HepG2 (cell line): ENCODE results near the gene BLCAP. TPM values are rescaled to one million over a fixed set of nuclear protein-coding genes. Genes with fewer than 3 reads are reported as not detected.

Experiments
- HCFC1 ChIP-seq: fragments of 150-350 bp; IDR thresholded peaks from 2 replicates; pipeline ENCODE4 v1.6.1; 2014; ENCODE audit warnings: low read depth, low read length
- HNRNPLL ChIP-seq: fragments of 200-400 bp; formaldehyde crosslinking; IDR thresholded peaks from 2 replicates; pipeline ENCODE4 v1.6.1; 2017; ENCODE audit warnings: mild to moderate bottlenecking, low read depth, low read length; ENCODE audit not compliant: poor library complexity, severe bottlenecking
- KLF16 ChIP-seq, 2 experiments: sonication (generic) in 1 of 2; formaldehyde crosslinking in 1 of 2; IDR thresholded peaks; 2 replicates each; pipeline versions ENCODE4 v1.6.1 to v1.8.0; 2016 to 2023; ENCODE audit warnings: missing genetic modification reagents in 2 of 2, missing compliant biosample characterization in 1 of 2
- MED8 ChIP-seq: sonication (generic); formaldehyde crosslinking; IDR thresholded peaks from 2 replicates; pipeline ENCODE4 v1.8.1; 2023; ENCODE audit warnings: mild to moderate bottlenecking, missing genetic modification reagents; ENCODE audit not compliant: insufficient replicate concordance
- NFYB ChIP-seq: sonication (generic); formaldehyde crosslinking; IDR thresholded peaks from 2 replicates; pipeline ENCODE4 v1.4.0; 2020; ENCODE audit warnings: missing genetic modification reagents
- POGK ChIP-seq: sonication (generic); formaldehyde crosslinking; conservative IDR thresholded peaks from 2 replicates; pipeline ENCODE4 v1.8.0; 2022; ENCODE audit warnings: mild to moderate bottlenecking, moderate library complexity, missing genetic modification reagents
- POLR2AphosphoS5 ChIP-seq: IDR thresholded peaks from 2 replicates; pipeline ENCODE4 v1.6.1; 2012; ENCODE audit warnings: low read depth, low read length
- SSRP1 ChIP-seq: IDR thresholded peaks from 2 replicates; pipeline ENCODE4 v1.6.1; 2016; ENCODE audit warnings: control low read depth
- THYN1 ChIP-seq: sonication (generic); formaldehyde crosslinking; IDR thresholded peaks from 2 replicates; pipeline ENCODE4 v1.8.1; 2023; ENCODE audit warnings: low read depth, mild to moderate bottlenecking, moderate library complexity, missing genetic modification reagents, borderline replicate concordance
- TRIM24 ChIP-seq: sonication (generic); formaldehyde crosslinking; IDR thresholded peaks from 2 replicates; pipeline ENCODE4 v1.8.0; 2022; ENCODE audit warnings: mild to moderate bottlenecking, missing genetic modification reagents
- ZNF224 ChIP-seq: sonication (generic); formaldehyde crosslinking; IDR thresholded peaks from 2 replicates; pipeline ENCODE4 v1.5.0; 2020; ENCODE audit warnings: mild to moderate bottlenecking, missing genetic modification reagents
- ZNF225 ChIP-seq: sonication (generic); formaldehyde crosslinking; IDR thresholded peaks from 2 replicates; pipeline ENCODE4 v1.4.0; 2020; ENCODE audit warnings: mild to moderate bottlenecking, missing genetic modification reagents
- ZNF234 ChIP-seq: sonication (generic); formaldehyde crosslinking; conservative IDR thresholded peaks from 2 replicates; pipeline ENCODE4 v1.5.1; 2020; ENCODE audit warnings: mild to moderate bottlenecking, missing genetic modification reagents
- ZNF331 ChIP-seq: sonication (generic); formaldehyde crosslinking; IDR thresholded peaks from 2 replicates; pipeline ENCODE4 v1.4.0; 2020; ENCODE audit warnings: missing genetic modification reagents
- ZNF354B ChIP-seq: sonication (generic); formaldehyde crosslinking; IDR thresholded peaks from 2 replicates; pipeline ENCODE4 v1.8.0; 2022; ENCODE audit warnings: mild to moderate bottlenecking, missing genetic modification reagents
- ZNF543 ChIP-seq: sonication (generic); formaldehyde crosslinking; IDR thresholded peaks from 2 replicates; pipeline ENCODE4 v1.4.0; 2020; ENCODE audit warnings: mild to moderate bottlenecking, missing genetic modification reagents
- ZNF546 ChIP-seq: sonication (generic); formaldehyde crosslinking; conservative IDR thresholded peaks from 2 replicates; pipeline ENCODE4 v1.8.1; 2023; ENCODE audit warnings: mild to moderate bottlenecking, missing genetic modification reagents
- ZNF816 ChIP-seq: sonication (generic); formaldehyde crosslinking; IDR thresholded peaks from 2 replicates; pipeline ENCODE4 v1.8.0; 2022; ENCODE audit warnings: missing genetic modification reagents, mild to moderate bottlenecking, borderline replicate concordance
- polyA plus RNA-seq, 8 experiments: library from polyadenylated mRNA; depleted of rRNA in 3 of 8; stranded (reverse) in 7 of 8; unstranded in 1 of 8; fragments of >200 nt; fragmentation: Illumina TruSeq in 4 of 8; extraction: Trizol in 4 of 8; gene quantifications; 2 replicates each; pipeline versions ENCODE4 v1.2.1 to v1.2.3, GENCODE V29; 2011 to 2016; ENCODE audit warnings: low read depth in 4 of 8, missing spikeins in 1 of 8, mixed read lengths in 1 of 8; ENCODE audit not compliant: insufficient read depth in 1 of 8
- total RNA-seq, 5 experiments: library from RNA; depleted of rRNA; stranded (reverse); fragments of >200 nt; fragmentation: Illumina TruSeq; extraction: Trizol; gene quantifications; 2 replicates each; pipeline ENCODE4 v1.2.3, GENCODE V29; 2016; ENCODE audit warnings: low read depth in 1 of 5
- TF ChIP-seq, protein P1 (sequence below): sonication (generic); formaldehyde crosslinking; IDR thresholded peaks from 2 replicates; pipeline ENCODE4 v1.5.0; 2020; ENCODE audit warnings: missing genetic modification reagents
- TF ChIP-seq, protein P2 (sequence below): IDR thresholded peaks from 2 replicates; pipeline ENCODE4 v1.6.1; 2016; ENCODE audit warnings: mild to moderate bottlenecking, missing biosample characterization, missing genetic modification reagents
- TF ChIP-seq, protein P3 (sequence below): sonication (generic); formaldehyde crosslinking; IDR thresholded peaks from 2 replicates; pipeline ENCODE4 v1.4.0; 2020; ENCODE audit warnings: missing genetic modification reagents
- TF ChIP-seq, protein P4 (sequence below): IDR thresholded peaks from 2 replicates; pipeline ENCODE4 v1.6.1; 2016; ENCODE audit warnings: missing genetic modification reagents, missing compliant biosample characterization

Gene BLCAP
- total and polyA plus RNA-seq, 2 of the 13 experiments (the other 11 are each of a cell fraction or from before 2014, with no cell fraction given), result 52.4 to 86.8 TPM

GRCh38 chr20:37528446-37529213 is 954 bp upstream of the BLCAP start (continued):
- TF ChIP-seq, protein P1, sequence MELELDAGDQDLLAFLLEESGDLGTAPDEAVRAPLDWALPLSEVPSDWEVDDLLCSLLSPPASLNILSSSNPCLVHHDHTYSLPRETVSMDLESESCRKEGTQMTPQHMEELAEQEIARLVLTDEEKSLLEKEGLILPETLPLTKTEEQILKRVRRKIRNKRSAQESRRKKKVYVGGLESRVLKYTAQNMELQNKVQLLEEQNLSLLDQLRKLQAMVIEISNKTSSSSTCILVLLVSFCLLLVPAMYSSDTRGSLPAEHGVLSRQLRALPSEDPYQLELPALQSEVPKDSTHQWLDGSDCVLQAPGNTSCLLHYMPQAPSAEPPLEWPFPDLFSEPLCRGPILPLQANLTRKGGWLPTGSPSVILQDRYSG, result no peak
- TF ChIP-seq ZNF234 (CRISPR knock-in tag) (0 out of 2 replicates have a peak, but pooled peaks have one; percentile 33), ZNF546 (CRISPR knock-in tag) (0 out of 2 replicates have a peak, but pooled peaks have one; percentile 6), HCFC1 (no peak), POGK (CRISPR knock-in tag) (peak; percentile 92), MED8 (peak; percentile 35), ZNF224 (no peak), ZNF354B (no peak), HNRNPLL (no peak), KLF16 (CRISPR knock-in tag; IDR thresholded peaks at IDR 0.05) (no peak), TRIM24 (no peak), ZNF816 (CRISPR knock-in tag) (no peak), NFYB (CRISPR knock-in tag) (no peak), POLR2AphosphoS5 (no peak), ZNF543 (CRISPR knock-in tag) (no peak), ZNF331 (CRISPR knock-in tag) (no peak), SSRP1 (0 out of 2 replicates have a peak, but pooled peaks have one; percentile 36), ZNF225 (CRISPR knock-in tag) (no peak), THYN1 (no peak)
- TF ChIP-seq, protein P2, sequence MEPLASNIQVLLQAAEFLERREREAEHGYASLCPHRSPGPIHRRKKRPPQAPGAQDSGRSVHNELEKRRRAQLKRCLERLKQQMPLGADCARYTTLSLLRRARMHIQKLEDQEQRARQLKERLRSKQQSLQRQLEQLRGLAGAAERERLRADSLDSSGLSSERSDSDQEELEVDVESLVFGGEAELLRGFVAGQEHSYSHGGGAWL (CRISPR knock-in tag), result no peak
- TF ChIP-seq, protein P3, sequence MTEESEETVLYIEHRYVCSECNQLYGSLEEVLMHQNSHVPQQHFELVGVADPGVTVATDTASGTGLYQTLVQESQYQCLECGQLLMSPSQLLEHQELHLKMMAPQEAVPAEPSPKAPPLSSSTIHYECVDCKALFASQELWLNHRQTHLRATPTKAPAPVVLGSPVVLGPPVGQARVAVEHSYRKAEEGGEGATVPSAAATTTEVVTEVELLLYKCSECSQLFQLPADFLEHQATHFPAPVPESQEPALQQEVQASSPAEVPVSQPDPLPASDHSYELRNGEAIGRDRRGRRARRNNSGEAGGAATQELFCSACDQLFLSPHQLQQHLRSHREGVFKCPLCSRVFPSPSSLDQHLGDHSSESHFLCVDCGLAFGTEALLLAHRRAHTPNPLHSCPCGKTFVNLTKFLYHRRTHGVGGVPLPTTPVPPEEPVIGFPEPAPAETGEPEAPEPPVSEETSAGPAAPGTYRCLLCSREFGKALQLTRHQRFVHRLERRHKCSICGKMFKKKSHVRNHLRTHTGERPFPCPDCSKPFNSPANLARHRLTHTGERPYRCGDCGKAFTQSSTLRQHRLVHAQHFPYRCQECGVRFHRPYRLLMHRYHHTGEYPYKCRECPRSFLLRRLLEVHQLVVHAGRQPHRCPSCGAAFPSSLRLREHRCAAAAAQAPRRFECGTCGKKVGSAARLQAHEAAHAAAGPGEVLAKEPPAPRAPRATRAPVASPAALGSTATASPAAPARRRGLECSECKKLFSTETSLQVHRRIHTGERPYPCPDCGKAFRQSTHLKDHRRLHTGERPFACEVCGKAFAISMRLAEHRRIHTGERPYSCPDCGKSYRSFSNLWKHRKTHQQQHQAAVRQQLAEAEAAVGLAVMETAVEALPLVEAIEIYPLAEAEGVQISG (CRISPR knock-in tag), result no peak
- TF ChIP-seq, protein P4, sequence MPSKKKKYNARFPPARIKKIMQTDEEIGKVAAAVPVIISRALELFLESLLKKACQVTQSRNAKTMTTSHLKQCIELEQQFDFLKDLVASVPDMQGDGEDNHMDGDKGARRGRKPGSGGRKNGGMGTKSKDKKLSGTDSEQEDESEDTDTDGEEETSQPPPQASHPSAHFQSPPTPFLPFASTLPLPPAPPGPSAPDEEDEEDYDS (CRISPR knock-in tag), result no peak
